SK-N-MC (cell line): ENCODE measurements around the gene MRGPRD.

Experiments
- DNase-seq: peaks from one replicate; pipeline ENCODE4 v3.0.0-alpha.2; 2011; ENCODE audit warnings: low read depth, low spot score
- H3K27ac ChIP-seq: fragments of 200-600 bp; sonication (generic); 2 replicates; pipeline ENCODE4 v1.5.1; 2016; ENCODE audit warnings: mixed run types
- H3K36me3 ChIP-seq: fragments of 200-600 bp; sonication (generic); 2 replicates; pipeline ENCODE4 v1.6.1; 2017; ENCODE audit warnings: antibody characterized with exemption, low read length, mixed read lengths; ENCODE audit not compliant: insufficient read depth
- H3K4me3 ChIP-seq: fragments of 200-600 bp; sonication (generic); 2 replicates; pipeline ENCODE4 v1.5.1; 2016
- H3K9ac ChIP-seq: fragments of 200-600 bp; sonication (generic); 2 replicates; pipeline ENCODE4 v1.8.0; 2017; ENCODE audit warnings: mixed run types, mixed read lengths; ENCODE audit not compliant: insufficient read length
- H3K9me3 ChIP-seq: fragments of 200-600 bp; sonication (generic); 2 replicates; pipeline ENCODE4 v1.6.1; 2017; ENCODE audit warnings: low read depth, mild to moderate bottlenecking, antibody characterized with exemption, low read length, moderate library complexity, mixed read lengths
- EZH2 ChIP-seq: fragments of 200-600 bp; sonication (generic); IDR thresholded peaks from one replicate; pipeline ENCODE4 v1.6.1; 2017; ENCODE audit warnings: antibody characterized with exemption
- FOXP2 ChIP-seq: optimal IDR thresholded peaks from 2 replicates; pipeline ENCODE3; 2011; ENCODE audit warnings: mild to moderate bottlenecking, moderate library complexity; ENCODE audit not compliant: insufficient read depth; ENCODE audit errors: extremely low read length, control extremely low read depth
- POLR2AphosphoS5 ChIP-seq: IDR thresholded peaks from 2 replicates; pipeline ENCODE4 v1.6.1; 2012; ENCODE audit warnings: mild to moderate bottlenecking, low read depth, low read length, borderline replicate concordance

Gene MRGPRD

GRCh38 chr11:68992743-68993255 lies 12.0 kb upstream of the MRGPRD start:
- DNase-seq: no peak
- H3K9me3 ChIP-seq: no peaks in the 10 kb centered on the region
- no peak overlapping the region for H3K27ac ChIP-seq
- H3K36me3 ChIP-seq: no peaks in the 10 kb centered on the region
- no peak for TF ChIP-seq FOXP2
- no peak overlapping the region for H3K4me3 ChIP-seq
- no peak overlapping the region for H3K9ac ChIP-seq

- Histone ChIP-seq H3K4me3 (no peak overlapping the region), H3K36me3 (no peaks in the 10 kb centered on the region), H3K9ac (no peak overlapping the region), H3K9me3 (peaks cover 4% of the 10 kb centered on the region; the same call in 1 of the 2 replicates), H3K27ac (no peak overlapping the region)
- DNase-seq: no peak
- no peak for TF ChIP-seq POLR2AphosphoS5
- no peak for TF ChIP-seq EZH2
- no peak for TF ChIP-seq FOXP2
Measured at GRCh38 chr11:68990995-68991780, 10.4 kb upstream of the MRGPRD start.

GRCh38 chr11:68989936-68990606 lies 9.3 kb upstream of the MRGPRD start:
- Histone ChIP-seq H3K9ac (no peak overlapping the region), H3K36me3 (no peaks in the 10 kb centered on the region), H3K4me3 (no peak overlapping the region), H3K9me3 (peaks cover 4% of the 10 kb centered on the region; the same call in 1 of the 2 replicates), H3K27ac (no peak overlapping the region)
- DNase-seq: no peak
- TF ChIP-seq FOXP2: no peak
- no peak for TF ChIP-seq POLR2AphosphoS5
- TF ChIP-seq EZH2: no peak

GRCh38 chr11:68988491-68988890 lies 7.7 kb upstream of the MRGPRD start:
- Histone ChIP-seq H3K9ac (no peak overlapping the region), H3K9me3 (peaks cover 4% of the 10 kb centered on the region; the same call in 1 of the 2 replicates), H3K36me3 (no peaks in the 10 kb centered on the region), H3K27ac (peak overlapping the region; percentile 2; the same call in 1 of the 2 replicates), H3K4me3 (no peak overlapping the region)
- TF ChIP-seq EZH2 (no peak), POLR2AphosphoS5 (no peak), FOXP2 (no peak)
- DNase-seq: no peak

GRCh38 chr11:68987211-68987610 lies 6.4 kb upstream of the MRGPRD start:
- H3K36me3 ChIP-seq: no peaks in the 10 kb centered on the region
- no peak for DNase-seq
- no peak overlapping the region for H3K9ac ChIP-seq
- H3K4me3 ChIP-seq: no peak overlapping the region
- peaks cover 7% of the 10 kb centered on the region; the same call in 1 of the 2 replicates for H3K9me3 ChIP-seq
- no peak overlapping the region for H3K27ac ChIP-seq
- TF ChIP-seq POLR2AphosphoS5: no peak
- TF ChIP-seq FOXP2: no peak
- TF ChIP-seq EZH2: no peak

- no peaks in the 10 kb centered on the region for H3K36me3 ChIP-seq
- TF ChIP-seq EZH2 (no peak), FOXP2 (no peak), POLR2AphosphoS5 (no peak)
Measured at GRCh38 chr11:68983801-68984200, 3.0 kb upstream of the MRGPRD start.

GRCh38 chr11:68982134-68982533 lies 1.3 kb upstream of the MRGPRD start:
- Histone ChIP-seq H3K9me3 (peaks cover 5% of the 10 kb centered on the region; the same call in 1 of the 2 replicates), H3K36me3 (no peaks in the 10 kb centered on the region)
- TF ChIP-seq POLR2AphosphoS5: no peak
- TF ChIP-seq FOXP2: no peak
- no peak for TF ChIP-seq EZH2

More at GRCh38 chr11:68983801-68984200, 3.0 kb upstream of the MRGPRD start:
- DNase-seq: no peak
- Histone ChIP-seq H3K9ac (no peak overlapping the region), H3K4me3 (no peak overlapping the region), H3K27ac (no peak overlapping the region), H3K9me3 (peaks cover 9% of the 10 kb centered on the region; the same call in 1 of the 2 replicates)

More at GRCh38 chr11:68982134-68982533, 1.3 kb upstream of the MRGPRD start:
- no peak overlapping the region for H3K4me3 ChIP-seq
- H3K9ac ChIP-seq: no peak overlapping the region
- no peak overlapping the region for H3K27ac ChIP-seq
- no peak for DNase-seq
